GM19238 (cell line): ENCODE results near the gene BIK.
"Not testable (repeated sequence)": the region's sequence is repeated elsewhere in the genome, so short reads cannot be mapped to it uniquely, and the experiment has no call there.

ENCODE experiments used
- DNase-seq: peaks from one replicate; pipeline ENCODE4 v3.0.0; 2011; ENCODE audit warnings: low spot score; ENCODE audit not compliant: insufficient read length

Gene BIK

DNA sequence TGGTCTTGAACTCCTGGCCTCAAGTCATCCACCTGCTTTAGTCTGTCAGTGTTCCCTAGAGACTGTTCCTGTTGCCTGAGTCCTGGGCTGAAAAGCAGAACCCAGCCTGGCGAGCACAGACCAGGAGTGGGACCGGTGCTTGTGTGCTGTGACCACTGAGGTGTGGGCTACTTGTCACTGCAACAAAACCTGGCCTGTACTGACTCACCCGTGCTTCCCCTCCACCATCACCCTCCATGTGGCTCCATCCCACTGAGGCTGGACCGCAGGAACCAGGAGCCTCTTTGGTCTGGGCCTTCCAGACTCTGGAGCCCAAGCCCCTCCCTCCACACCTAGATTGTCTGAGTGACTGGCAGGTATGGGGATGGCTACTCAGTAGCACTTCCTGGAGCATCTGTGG lies 24.0 kb downstream of the BIK start:
- no peak for DNase-seq

DNA sequence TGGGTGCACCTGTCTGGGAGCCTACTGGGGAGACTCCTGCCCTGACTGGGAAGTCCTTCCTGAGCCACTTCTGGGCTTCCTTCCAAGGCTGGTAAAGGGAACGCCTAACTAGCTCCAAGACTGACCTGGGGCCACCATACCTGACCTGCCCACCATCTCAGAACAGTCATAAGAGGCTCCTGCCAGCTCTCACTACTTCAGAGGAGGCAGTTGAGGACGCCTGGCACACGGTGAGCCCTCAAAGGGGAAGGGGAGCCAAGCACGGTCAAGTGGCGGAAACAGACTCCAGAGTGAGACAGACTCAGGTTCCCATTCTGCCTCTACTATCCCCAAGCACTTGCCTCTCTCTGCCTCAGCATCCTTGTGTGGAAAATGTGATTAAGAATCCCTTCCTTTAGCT lies 25.0 kb downstream of the BIK start:
- DNase-seq: no peak

DNA sequence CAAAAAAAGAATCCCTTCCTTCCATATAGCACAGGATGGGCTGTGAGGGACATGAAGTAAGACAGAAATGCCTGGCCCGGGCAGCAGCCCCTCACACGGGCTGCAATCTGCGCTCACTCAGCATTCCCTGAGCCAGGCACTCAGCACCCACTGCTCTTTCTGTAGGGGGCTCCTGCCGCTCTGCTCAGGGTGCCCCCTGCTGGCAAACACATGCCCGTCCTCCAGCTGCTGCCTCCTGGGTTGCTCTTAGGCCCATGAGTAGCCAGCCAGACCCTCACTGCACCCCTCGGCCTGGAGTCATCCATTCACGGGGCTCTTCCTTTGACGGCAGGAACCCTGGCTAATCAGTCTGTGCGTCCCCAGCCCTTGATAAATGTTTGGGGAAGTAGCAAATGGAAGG lies 25.7 kb downstream of the BIK start:
- DNase-seq: peak; percentile 78

DNA sequence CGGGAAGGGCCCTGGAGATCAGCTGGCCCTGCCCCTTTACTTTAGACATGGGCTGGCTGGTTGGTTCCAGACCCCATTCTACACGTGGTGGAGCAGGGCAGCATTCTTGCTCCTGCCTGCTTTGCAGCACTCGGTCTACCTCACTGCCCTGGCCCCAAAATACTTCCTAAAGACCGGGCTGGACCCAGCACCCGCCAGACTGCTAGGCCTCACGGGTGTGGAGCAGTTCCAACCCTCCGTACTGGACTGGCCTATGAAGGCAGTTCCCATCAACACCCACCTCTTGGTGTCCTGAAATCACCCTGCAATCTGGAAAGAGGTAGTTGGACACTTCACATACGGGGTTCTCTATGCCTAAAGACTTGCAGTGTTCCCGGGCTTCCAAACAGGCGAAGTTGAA lies 26.3 kb downstream of the BIK start:
- no peak for DNase-seq

DNA sequence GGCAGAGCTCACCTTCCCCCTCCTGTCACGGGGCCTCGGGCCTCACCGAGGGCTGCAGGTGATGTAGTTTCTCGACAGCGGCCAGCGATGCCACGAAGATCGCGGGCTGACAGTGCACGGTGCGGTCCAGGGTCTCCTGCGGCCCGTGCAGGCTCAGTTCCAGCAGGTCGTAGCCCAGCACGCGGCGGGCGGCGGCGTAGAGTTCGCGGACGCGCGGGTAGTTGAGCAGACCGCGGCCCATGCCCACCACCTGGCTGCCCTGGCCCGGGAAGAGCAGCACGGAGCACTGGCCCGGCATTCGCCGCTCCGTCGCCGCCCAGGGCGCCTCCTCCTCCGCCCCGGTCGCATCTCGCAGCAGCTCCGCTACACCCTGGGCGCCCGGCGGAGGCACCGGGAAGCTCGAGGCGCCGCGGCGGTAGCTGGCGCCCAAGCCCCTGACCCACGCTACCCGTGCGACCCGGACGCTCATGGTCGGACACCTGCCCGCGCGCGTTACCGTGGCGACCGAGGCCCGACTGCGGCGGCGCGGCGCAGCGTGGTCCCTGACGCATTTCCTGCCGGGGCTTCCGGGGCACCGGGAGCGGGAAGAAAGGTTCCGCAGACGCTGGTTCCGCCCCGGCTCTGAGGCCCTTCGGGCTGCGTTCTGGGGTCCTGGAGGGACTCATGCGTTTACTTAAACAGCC lies 32.5 kb downstream of the BIK start, which contains the start of gene MCAT:
Gene MCAT (minus strand): TSS at position 519 of the 683 bp plus-strand sequence. CDS start 50 bp downstream, at position 469.
- DNase-seq: peak; percentile 93

DNA sequence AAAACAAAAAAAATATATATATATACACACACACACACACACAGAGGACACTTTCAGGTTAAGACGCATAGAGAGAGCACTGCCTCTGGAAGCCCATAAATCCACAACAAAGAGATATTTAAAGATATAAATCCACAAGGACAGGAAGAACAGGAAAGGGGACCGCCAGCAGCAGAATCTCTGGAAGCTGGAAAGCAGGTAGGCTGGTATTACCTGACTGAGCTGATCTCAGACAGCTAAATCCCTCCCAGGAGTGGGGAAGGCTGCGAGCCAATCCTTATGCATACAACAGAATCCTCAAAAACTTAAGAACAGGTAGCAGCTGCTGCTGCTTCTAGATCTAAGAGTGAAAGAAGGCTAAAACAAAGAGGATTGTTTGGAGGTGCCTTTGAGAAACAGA lies 34.4 kb downstream of the BIK start:
- no peak for DNase-seq

DNA sequence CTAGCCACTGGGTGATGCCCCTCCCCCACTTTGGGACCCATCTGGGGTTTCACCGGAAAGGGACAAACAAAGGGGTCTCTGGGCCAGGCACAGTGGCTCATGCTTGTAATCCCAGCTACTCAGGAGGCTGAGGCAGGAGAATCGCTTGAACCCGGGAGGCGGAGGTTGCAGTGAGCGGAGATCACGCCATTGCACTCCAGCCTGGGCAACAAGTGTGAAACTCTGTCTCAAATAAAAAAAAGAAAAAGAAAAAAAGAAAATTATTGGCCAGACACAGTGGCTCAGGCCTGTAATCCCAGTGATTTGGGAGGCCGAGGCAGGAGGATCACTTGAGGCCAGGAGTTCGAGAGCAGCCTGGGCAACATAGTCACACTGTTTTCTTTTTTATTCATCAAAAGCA lies 34.8 kb downstream of the BIK start:
- not testable (repeated sequence) for DNase-seq

DNA sequence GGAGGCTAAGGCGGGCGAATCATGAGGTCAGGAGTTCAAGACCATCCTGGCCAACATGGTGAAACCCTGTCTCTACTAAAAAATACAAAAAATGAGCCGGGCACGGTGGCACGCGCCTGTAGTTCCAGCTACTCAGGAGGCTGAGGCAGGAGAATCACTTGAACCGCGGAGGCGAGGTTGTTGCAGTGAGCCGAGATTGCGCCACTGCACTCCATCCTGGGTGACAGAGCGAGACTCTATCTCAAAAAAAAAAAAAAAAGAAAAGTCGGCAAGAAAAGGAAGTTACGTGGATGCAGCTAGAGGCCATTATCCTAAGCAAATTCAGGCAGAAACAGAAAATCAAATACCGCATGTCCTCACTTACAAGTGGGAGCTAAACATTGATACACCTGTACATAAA lies 35.8 kb downstream of the BIK start:
- DNase-seq: not testable (repeated sequence)

DNA sequence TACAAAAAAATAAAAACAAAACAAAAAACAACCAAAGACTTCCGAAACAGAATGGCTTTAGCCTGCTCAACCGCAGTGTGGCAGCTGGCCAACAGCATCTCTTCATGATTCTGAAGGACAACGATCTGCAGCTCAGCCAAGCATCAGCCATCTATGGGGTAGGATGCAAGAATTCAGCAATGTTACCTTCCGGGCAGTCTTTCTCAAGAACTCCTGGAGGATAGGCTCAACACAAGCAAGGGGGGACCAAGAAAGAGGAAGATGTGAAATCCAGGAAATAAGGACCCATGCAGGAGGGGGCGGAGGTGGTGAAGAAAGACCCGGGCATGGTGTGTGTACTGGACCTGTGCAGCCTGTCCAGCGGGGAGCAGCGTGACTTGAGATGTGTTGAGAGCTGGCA lies 37.3 kb downstream of the BIK start:
- no peak for DNase-seq

DNA sequence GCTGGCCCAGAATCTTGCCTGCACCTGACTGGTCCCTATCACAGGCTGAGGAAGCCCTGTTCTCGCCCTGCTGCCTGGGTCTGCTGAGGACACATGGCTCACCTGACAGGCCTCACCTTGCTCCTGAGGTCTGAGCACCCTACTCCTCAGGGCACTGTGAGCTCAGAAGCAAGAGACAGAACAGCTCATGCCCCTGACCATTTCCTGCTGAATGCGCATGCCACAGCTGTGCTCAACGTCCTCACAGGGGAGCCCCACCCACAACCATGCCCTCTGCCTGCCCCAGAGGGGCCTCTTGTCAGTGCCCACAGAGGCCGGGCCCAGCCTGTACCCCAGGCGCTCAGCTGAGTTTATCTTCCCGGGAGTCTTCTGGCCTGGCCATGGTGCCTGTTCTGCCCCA lies 38.0 kb downstream of the BIK start:
- DNase-seq: no peak

DNA sequence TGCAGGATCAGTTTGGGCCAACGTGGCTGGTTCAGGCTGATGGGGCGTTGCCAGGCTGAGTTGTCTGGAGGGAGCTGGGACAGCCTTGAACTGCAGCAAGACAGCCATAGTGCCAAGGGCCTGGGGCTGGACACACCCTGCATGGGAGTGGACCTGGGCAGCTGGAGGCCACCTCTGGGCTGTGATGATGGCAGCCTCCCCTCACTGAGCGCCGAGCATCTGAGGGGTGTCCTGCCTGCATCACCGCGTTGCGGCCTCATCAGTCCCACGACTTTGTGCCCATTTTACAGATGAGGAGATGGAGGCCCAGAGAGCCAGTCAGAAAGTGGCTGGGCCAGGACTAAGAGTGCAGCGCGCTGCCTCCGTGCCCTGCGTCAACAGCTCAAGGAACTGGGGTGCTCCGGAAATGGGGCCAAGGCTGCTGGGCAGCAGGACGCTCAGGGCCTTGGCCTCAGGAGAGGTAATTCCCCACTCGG lies 40.2 kb downstream of the BIK start:
- no peak for DNase-seq

DNA sequence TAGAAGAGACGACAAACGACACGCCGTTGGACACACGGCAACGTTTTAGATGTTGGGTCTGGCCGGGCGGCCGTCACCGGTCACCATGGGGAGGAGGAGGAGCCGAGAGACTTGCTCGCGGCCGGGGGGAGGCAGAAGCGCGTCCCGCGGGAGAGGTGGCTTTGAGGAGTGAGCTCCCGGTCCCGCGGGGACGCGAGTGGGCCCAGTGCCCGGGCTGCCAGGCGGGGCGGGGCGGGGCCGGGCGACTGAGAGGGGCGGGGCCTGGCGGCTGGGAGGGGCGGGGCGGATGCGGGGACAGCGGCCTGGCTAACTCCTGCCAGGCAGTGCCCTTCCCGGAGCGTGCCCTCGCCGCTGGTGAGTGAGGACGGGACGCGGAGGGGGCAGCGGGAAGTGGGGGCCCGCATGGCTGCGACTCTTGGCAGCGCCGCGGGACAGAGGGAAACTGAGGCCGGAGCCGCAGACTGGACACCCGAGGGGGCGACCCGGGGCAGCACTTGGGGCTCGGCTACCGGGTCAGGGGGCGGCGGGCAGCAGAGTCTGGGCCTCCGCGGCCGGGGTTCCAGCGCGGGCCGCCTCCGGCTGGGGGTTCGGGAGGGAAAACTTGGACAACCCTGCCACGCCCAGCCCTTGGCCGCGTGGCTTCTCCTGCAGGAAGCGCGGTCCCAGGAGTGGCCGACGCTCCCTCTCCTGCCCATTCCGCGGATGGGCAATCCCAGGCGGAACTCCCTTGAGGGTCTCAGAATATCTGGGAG lies 40.9 kb downstream of the BIK start, which contains the start of gene TSPO:
Gene TSPO (plus strand): TSS at position 309 of the 752 bp plus-strand sequence. CDS start 7,680 bp downstream, outside the sequence.
- DNase-seq: peak; percentile 60

DNA sequence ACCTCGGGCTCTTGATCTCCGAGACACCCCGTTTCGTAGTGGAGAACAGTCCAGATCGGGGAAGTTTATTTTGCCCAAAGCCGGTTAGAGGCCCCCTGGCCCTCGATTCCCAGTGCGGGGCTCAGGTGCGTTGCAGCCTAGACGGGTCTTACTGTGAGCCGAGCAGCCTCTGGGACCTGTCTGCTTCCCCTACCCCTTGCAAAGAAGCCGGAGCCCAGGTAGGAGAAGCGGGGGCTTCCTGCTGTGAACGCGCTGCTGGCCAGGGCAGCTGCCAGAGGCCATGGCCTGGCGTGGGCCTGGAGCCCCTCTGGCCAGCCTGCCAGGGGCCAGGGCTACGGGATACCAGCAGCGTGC lies 41.4 kb downstream of the BIK start:
- no peak for DNase-seq

DNA sequence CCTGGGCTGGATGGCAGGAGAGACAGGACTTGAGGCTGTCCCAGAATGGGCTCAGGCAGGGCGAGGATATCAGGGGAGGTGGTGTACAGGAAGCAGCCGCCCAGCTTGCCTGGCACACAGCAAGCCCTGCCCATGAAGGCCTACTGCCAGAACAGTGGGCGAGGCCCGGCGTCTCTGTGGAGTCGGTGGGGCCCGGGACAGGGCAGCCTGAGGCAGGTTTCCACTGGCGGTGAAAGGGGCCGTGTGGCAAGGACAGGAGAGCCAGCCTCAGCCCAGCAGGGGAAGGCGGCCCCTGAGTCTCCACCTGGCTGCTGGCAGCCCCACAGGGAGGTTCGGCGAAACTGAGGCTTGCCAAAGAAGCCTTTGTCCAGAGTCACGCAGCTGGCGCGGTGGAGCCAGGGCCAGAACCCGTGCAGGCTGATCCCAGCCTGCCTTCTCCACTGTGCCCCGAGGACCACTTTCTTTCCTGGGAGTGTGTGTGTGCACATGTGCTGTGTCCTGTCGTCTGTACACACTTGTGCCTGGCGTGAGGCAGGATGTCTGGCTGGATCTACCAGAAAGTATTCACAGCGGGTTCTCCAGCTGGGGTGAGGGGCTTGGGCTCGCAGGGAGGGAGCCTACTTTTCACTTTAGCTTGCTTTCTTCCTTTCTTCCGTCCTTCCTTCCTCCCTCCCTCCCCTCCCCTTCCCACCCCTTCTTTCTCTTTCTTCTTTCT lies 42.0 kb downstream of the BIK start:
- no peak for DNase-seq

DNA sequence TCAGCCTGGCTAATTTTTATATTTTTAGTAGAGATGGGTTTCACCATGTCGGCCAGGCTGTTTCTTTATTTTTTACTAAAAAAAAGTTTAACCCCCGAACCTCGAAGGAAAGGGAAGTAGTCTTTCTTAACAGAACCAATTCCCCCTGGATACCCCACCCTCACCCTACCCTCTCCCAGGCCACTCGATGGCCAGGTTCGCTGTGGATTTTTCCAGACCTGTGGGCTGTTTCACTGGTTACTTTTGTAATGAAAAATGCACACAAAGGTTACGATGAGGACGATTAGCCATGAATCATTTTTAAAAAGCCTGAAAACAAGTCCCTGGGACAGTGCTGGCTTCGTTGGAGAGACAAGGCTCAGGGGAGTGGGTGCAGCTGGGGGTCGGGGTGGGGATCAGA lies 43.3 kb downstream of the BIK start:
- DNase-seq: no peak

DNA sequence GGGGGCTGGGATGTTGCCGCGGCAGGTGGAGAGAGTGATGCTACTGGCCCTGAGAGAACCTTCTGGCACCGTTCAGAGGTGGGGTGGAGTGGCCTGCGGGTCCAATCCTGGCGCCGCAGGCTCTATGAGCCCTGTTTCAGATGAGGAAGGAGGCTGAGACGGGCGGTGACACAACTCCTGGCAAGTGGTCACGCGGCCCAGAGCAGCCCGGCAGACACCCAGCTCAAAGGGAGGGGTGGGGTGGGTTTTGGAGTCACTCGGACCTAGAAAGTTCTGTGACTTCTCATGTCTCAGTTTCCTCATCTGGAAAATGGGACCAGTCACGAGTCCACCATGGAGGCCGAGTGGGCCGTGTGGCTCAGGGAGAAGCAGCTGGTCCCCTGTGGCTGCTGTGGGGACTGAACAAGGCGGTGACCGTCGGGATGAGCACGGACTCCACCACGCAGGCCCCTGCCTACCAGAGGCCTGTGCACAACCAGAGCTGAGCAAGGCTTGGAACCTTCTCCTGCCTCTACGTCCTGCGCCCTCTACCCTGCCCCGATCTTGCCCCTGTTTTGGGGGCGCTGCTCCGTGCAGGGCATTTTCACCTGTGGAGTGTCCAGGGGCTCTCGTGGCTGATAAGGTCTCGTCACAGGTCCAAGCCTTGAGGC lies 44.5 kb downstream of the BIK start:
- DNase-seq: no peak

DNA sequence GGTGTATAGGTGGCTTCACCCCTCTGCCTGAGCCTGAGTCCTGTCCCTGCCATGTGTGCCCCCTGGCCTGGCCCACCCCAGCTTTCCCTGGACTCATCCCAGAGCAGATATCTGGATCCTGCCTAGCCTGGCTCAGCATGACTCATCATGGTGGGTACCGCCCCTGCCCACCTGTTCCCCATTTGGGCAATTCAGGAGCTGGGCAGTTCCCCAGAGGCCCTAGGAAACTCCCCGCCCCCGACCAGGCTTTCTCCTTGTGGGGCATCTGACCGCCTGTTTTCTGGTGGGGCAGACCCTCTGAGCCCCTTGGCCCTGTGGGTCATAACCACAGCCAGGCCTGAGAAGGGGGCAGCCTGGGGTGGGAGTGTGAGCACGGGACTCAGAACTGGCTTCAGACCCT lies 45.2 kb downstream of the BIK start:
- DNase-seq: no peak

DNA sequence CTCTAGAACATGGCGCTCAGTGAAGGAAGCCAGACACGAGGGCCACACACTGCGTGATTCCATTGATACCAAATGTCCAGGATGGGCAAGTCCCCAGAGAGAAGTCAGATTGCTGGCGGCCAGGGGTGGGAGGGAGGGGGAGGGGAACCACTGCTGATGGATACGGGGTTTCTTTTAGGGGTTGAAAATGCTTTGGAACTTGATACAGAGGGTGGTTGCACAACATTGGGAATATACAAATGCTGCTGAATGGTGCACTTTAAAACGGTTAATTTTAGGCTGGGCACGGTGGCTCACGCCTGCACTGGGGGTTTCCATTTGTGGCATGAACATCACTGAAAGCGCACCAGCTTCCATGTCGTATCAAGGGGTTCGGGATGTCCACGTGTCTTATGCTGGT lies 45.9 kb downstream of the BIK start:
- no peak for DNase-seq

DNA sequence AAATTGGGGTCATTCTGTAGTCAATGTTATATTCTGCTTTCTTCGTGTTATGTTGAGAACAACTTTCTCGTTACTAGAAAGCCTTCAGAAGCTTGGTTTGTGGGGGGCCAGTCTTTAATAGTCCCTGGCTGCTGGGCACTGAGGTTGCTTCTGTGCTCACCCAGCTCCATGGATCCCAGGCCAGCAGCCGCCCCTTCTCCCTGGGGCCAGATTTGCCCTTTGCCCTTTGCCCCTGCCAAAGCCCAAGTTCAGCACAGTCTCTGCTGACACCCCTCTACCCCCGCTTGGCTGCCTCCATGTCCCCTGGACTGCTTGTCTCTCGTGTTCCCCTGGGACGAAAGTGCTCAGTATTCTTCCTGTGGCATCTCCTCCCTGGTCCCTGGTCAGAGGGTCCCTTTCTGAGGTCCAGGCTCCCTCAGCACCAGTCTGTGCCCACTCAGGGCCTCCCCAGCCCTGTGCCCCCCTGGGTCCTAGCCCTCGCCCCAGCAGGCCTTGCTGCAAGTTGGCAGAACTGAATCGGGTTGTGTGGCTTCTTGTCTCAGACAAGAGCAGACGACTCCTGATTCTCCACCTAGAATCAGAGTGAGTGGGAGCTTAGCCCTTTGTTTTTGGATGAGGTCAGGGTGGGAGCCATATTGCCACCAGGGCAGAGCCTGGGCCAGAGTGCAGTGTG lies 47.5 kb downstream of the BIK start:
- no peak for DNase-seq

DNA sequence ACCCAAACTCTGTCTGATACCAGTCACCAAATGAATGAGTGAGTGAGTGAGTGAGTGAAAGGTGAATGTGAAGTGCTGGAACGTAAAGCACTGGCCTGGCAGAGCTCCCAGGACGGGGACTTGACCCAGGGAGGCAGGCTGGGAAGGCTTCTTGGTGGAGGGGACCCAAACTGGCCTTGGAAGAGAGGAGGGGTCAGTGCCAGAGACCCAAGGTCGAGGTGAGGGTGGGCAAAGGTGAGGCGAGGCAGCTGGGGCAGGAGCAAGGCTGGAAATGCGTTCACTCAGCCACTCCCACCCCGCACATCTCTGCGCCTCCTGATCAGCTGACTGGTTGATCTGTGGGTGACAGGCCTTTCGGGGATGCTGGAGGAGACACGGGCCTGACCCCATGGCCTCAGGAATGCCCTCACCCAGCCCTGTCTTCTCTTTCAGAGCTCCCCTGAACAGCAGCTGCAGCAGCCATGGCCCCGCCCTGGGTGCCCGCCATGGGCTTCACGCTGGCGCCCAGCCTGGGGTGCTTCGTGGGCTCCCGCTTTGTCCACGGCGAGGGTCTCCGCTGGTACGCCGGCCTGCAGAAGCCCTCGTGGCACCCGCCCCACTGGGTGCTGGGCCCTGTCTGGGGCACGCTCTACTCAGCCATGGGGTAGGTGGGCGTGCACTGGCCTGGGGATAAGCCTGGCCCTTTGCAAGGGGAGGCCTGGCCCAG lies 48.4 kb downstream of the BIK start:
- DNase-seq: no peak
